Embryonic facial prominence (tissue), 1 donor: ENCODE data around the gene PWP2.
"Not testable (repeated sequence)": the region's sequence is repeated elsewhere in the genome, so short reads cannot be mapped to it uniquely, and the experiment has no call there.

Experiments used
- DNase-seq: peaks from one replicate; pipeline ENCODE4 v3.0.0-alpha.2; 2016; ENCODE audit errors: extremely low spot score

Gene PWP2

GRCh38 chr21:44163167-44163653, 56.0 kb downstream of the PWP2 start:
- not testable (repeated sequence) for DNase-seq

- DNase-seq, result not testable (repeated sequence)
These were observed 58.7 kb downstream of the PWP2 start for GRCh38 chr21:44165933-44166332.

- DNase-seq, result not testable (repeated sequence)
These were observed 60.3 kb downstream of the PWP2 start for GRCh38 chr21:44167527-44167926.

GRCh38 chr21:44170326-44170725, 63.1 kb downstream of the PWP2 start:
- DNase-seq, result not testable (repeated sequence)

- DNase-seq, result not testable (repeated sequence)
These were observed 63.7 kb downstream of the PWP2 start for GRCh38 chr21:44170863-44171262.

GRCh38 chr21:44171962-44172572, 64.9 kb downstream of the PWP2 start:
- not testable (repeated sequence) for DNase-seq

GRCh38 chr21:44172741-44173140, 65.5 kb downstream of the PWP2 start:
- DNase-seq, result not testable (repeated sequence)

GRCh38 chr21:44175189-44175588, 68.0 kb downstream of the PWP2 start:
- DNase-seq, result not testable (repeated sequence)

GRCh38 chr21:44176127-44176526, 68.9 kb downstream of the PWP2 start:
- DNase-seq, result not testable (repeated sequence)
